Astrocyte of the spinal cord (primary cell): ENCODE data around the gene DCBLD2.

Experiments
- DNase-seq: peaks from one replicate; pipeline ENCODE4 v3.0.0; 2011; ENCODE audit warnings: low read depth, low spot score
- H3K4me3 ChIP-seq: 2 replicates; pipeline ENCODE4 v1.5.1; 2011; ENCODE audit warnings: low read depth, mild to moderate bottlenecking, low read length, moderate library complexity
- in situ Hi-C: cut with HindIII; loops from 2 replicates; pipeline ENCODE4 v1.10.0; 2017; ENCODE audit warnings: low sequenced_read_pairs
- TF ChIP-seq, protein P1 (sequence below): IDR thresholded peaks from 2 replicates; pipeline ENCODE4 v1.5.1; 2012; ENCODE audit warnings: low read depth, mild to moderate bottlenecking, low read length, inconsistent platforms

Gene DCBLD2

DNA sequence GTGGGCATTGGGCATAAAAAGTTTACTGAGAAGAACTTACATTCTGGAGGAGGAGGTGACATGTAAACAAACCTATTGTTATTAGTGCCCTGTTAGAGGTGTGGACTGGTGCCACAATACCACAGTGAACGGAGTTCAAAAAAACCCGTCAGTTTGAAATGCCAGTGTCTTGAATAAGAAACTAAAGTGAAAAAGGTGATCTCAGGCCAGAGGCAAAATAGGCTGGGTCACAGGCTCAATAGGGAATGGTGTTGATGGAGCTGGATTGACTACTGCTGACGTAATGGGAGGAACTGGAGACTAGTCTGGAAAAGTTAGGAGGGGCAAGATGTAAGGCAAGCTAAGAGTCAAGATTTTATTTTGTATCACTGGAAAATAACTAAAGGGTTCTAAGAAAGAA is 1.6 kb upstream of the DCBLD2 start:
- no peak overlapping the region for H3K4me3 ChIP-seq
- in situ Hi-C loops, result no loop called here
- TF ChIP-seq, protein P1, sequence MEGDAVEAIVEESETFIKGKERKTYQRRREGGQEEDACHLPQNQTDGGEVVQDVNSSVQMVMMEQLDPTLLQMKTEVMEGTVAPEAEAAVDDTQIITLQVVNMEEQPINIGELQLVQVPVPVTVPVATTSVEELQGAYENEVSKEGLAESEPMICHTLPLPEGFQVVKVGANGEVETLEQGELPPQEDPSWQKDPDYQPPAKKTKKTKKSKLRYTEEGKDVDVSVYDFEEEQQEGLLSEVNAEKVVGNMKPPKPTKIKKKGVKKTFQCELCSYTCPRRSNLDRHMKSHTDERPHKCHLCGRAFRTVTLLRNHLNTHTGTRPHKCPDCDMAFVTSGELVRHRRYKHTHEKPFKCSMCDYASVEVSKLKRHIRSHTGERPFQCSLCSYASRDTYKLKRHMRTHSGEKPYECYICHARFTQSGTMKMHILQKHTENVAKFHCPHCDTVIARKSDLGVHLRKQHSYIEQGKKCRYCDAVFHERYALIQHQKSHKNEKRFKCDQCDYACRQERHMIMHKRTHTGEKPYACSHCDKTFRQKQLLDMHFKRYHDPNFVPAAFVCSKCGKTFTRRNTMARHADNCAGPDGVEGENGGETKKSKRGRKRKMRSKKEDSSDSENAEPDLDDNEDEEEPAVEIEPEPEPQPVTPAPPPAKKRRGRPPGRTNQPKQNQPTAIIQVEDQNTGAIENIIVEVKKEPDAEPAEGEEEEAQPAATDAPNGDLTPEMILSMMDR, result no peak
- peak; percentile 43 for DNase-seq

DNA sequence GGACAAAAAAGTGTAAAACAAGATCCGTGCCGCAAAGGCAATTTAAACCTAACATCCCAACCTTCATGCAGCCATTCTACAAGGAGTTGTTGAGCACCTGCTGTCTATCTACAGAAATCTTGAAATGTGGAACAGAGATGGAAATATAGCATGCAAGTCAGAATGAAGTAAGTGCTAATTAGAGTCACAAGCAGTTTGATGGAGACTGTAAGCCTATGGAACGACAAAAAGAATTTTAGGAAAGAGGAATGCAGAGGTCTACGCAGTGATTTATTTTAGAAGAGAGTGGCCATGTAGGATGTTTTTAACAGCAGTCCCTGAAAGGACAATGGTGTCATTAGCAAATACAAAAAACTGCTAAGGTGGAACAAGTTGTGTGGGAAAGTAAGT is 851 bp upstream of the DCBLD2 start:
- DNase-seq, result peak; percentile 14
- TF ChIP-seq, protein P1, result no peak
- in situ Hi-C loops, result no loop called here
- H3K4me3 ChIP-seq, result peak overlapping the region; percentile 51

DNA sequence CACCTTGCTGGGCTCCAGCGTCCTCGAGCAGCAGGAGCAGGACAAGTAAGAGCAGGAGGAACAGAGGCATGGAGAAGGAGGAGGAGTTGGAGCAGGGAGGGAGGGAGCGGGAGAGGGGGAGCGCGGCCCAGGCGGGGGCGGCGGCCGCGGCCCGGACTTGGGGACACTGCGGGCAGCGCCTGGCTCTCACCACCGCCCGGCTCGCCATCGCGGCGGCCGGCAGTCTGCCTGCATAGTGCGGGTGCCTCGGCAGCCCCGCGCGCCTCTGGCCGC is 440 bp downstream of the DCBLD2 start:
- TF ChIP-seq, protein P1, result no peak
- in situ Hi-C loops, result no loop called here
- peak overlapping the region; percentile 89 for H3K4me3 ChIP-seq
- DNase-seq, result peak; percentile 64

DNA sequence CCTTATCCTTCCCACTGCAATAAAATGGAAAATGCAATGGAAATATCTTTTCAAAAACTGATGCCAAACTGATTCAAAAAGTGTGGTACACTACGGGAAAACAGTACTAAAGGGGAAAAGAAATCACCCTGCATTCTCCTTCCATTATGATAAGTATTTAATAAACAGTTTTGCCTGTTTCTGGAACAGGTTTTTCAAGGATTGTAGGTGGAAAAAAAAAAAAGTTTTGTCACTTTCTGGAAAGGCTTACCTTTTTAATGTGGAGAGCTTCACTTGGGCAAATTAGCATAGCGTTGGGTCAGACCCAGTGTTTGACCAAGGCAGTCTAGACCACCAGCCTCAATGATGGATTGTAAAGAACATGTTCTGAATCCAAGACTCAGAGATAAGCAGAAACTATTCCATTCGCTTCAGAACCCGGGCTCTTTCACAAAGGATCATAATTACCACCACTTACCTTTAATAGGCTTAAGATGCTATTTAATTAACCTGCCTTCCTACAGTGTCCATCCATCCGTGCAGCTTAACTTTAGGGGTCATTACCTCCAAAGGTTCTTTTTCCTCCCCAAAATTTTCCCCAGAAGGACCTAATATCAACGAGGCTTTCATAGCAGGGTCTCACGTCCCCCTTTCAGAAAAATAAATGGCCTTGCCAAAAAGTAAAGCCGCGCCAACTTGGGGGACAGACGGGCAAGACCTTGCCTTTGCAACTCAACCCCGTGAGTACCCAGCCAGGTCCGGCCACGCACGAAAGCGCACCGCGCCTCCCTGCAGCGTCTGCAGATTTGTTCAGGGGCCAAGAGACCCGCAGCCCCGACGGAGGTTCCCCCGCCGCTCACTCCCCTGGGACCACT is 1.0 kb downstream of the DCBLD2 start:
- in situ Hi-C loops, result no loop called here
- H3K4me3 ChIP-seq, result peak overlapping the region; percentile 89
- TF ChIP-seq, protein P1, result no peak
- no peak for DNase-seq

DNA sequence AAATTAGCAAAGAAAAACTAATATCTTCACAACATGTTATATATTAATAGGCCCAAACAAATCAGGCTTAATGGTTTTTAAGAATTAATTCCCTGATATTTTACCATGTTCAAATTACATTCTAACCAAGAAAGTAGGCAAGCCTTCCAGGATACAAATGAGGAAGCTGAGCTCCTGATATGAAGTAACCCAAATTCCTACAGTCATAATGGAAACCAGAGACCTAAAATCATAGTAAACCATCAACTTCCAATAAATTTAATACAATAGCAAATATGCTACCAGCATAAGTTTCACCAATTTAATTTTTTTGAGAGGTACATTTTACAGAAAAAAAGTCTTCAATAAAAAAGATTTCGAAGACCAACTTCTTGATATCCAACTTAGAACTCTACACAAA is 3.8 kb downstream of the DCBLD2 start:
- peak overlapping the region; percentile 89 for H3K4me3 ChIP-seq
- in situ Hi-C loops, result no loop called here
- TF ChIP-seq, protein P1, result no peak
- peak; percentile 22 for DNase-seq

DNA sequence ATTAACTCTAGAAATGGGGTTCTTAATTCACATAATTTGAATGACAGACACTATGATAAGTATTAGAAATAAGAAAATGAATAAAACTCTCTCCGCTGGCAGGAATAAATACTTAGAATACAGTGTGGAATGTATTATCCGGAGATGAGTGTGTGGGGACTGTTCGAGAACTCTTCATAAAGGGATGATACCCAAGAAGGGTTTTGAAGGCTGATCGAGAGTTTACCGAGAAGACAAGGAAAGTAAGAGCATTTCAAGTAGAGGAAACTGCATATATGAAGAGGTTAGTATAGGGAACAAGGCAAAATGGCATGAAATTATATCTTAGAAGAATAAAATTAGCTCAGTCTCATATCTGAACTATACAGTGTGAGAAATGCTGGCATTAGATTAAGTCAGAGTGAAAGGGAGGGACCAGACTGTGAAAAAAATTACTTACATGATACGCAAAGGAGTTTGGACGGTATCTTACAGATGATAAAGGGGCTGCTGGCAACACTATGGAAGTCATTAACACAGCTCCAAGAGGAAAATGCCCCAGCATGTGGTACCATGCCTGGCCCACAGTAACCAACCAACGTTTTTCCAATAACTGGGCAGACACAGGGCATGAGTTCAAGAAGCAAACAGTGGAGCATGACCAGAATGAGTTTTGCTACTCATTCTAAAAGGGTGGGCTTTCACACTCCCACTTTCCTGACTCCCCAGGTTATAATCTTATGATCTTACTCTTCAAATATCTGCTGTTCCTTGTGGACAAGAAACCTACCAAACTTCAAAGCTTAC is 6.5 kb downstream of the DCBLD2 start:
- H3K4me3 ChIP-seq, result peak overlapping the region; percentile 89

More for the DNA sequence above, 6.5 kb downstream of the DCBLD2 start:
- TF ChIP-seq, protein P1, result no peak
- DNase-seq, result peak; percentile 24
- in situ Hi-C loops, result no loop called here
